Measurements from ENCODE around the gene MTMR4.
"Not testable (repeated sequence)": the region's sequence is repeated elsewhere in the genome, so short reads cannot be mapped to it uniquely, and the experiment has no call there.

The MTMR4 gene

DNA sequence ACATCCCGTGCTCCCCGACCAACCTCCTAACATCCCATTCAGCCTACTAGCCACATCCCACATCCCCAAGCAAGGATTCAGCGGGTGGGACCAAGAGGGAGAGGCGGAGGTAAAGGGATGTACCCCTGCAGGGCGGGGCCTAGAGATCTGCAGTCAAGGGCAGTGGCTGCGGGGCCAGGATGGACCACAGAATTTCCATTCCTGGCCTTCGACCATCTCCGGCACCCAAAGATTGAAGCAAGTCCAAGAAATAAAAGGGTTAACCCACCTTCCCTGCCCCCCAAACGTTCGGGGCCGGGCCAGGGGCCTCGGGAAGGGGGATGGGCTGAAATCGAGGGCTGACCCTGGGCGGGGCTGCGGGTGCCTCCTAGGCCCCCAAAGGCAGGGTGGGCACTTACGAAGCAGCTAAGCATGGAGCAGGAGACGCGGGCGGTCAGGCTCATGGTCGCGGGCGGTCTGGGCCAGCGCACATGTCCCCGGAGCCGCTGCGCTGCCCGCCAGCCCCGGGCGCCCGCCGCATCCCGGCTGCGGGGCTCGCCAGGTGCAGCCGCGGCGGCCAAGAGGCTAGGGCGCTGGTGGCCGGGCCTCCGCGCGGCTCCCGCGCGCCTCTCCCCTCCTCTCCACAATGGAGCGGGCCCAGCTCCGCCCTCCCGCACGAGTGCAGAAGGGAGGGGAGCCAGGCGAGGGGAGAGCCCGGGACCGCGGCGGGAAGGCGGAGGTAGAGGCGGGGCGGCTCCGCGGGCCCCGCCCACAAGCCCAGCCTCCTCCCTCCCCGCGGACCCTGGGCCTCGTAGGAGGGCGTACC, at the start of gene MTMR4:
MTMR4 (minus strand) TSS at position 674 of the 805 bp plus-strand sequence; CDS start at position 443, 231 bp downstream.
- DNase-seq = peak; percentile 44 to 58

DNA sequence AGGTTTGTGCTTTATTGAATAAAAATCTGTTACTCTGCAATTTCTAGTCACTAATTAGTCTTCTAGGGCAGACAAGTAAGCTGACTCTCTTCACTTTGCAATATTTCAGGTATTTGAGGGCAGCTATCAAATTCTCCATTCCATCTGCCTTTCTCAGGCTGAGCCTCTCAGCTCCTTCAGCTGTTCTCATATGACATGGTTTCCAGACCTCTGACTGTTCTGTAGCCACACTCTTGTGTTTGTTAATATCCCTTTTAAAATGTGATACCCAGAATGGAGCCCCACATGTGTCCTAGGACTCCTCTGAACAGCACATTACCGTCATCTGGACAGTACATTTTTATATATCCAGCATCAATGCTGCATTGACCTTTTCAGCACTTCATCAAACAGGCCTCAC, 46.1 kb upstream of the MTMR4 start:
- no peak for DNase-seq

DNA sequence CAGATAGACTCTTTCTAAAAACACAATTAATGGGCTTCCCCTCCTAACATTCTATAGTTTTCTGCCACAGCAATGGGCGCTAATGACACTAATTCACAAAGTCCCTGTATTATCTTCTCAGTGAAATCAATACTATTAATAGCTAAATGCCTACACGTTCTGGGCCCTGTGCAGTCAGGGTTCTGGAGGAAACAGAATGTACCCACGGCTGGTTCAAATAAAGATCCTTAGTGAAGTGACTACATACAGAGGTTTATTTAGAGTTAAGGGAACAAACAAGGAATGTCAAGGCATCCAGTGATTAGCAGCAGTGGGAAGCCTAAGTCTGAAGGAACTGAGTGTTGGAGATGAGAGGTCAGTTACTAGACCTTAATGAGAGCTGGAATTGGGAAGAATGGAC, 43.5 kb upstream of the MTMR4 start:
- DNase-seq = no peak

DNA sequence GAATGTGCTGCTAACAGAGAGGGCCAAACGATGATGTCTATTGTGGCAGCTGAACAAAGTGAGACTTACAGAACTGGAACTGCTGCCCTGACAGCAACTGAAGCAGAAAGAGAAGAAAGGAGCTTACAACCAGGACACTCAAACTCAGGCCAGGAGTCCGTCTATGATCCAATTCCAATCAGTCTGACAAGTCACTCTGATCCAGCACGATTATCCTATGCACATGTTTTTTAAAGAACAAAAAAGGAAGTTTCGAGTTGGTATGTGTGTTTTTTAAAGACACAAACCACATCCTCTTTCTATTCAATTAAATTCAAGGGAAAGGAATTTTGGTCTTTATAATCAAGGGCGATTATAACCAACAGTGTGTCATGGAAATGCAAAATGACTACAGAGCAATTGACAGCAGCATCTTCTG, 42.4 kb upstream of the MTMR4 start:
- peak; percentile 41 to 45 for DNase-seq

DNA sequence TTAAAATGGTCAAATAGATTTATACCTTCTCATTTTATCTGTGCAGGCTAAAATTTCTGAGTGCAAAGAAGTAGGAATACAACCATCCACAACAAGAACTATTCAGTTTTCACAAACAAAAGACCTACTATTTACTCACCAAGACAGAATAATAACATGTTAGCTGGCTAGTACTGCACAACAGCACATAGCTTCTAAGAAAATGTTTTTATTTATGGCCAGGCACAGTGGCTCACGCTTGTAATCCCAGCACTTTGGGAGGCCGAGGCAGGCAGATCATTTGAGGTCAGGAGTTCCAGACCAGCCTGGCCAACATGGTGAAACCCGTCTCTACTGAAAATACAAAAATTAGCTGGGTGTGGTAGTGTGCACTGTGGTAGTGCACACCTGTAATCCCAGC, 40.7 kb upstream of the MTMR4 start:
- not testable (repeated sequence) for DNase-seq

DNA sequence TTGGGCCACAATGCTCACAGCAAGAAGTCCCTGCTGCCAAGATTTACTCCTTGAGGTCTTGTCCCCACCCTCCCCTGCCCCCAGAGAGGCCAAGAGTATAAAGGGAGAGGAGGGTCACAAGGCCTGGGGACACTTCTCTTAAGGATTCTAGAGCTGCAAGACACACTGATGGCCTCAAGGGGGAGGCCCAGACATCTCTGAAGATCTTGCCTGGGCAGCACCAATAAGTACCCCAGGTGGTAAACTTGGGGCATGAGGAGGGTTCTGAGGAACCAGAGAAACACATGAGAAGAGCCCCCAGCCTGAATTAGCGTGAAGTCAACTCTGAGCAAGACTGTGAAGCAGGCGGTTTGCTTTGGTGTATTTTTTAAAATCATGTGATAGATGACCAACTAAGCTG, 26.8 kb upstream of the MTMR4 start:
- DNase-seq = no peak

DNA sequence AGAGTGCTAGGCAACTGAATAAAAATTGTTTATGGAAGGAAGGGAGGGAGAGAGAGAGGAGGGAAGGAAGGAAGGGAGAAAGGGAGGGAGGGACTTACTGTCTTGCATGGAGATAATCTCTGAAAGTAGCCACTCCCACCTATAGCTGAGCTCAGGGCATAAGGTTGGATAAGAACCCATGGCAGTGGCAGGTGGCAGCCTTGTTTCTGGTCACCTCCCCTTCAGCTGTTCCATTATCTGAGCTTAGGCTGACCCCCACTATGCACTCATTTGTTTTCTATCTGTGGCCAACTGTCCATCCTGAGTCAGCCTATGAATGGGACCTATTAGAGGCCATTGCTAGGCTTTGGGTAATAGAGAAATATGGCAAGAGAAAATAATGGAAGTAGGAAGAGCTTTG, 25.3 kb upstream of the MTMR4 start:
- DNase-seq = no peak

DNA sequence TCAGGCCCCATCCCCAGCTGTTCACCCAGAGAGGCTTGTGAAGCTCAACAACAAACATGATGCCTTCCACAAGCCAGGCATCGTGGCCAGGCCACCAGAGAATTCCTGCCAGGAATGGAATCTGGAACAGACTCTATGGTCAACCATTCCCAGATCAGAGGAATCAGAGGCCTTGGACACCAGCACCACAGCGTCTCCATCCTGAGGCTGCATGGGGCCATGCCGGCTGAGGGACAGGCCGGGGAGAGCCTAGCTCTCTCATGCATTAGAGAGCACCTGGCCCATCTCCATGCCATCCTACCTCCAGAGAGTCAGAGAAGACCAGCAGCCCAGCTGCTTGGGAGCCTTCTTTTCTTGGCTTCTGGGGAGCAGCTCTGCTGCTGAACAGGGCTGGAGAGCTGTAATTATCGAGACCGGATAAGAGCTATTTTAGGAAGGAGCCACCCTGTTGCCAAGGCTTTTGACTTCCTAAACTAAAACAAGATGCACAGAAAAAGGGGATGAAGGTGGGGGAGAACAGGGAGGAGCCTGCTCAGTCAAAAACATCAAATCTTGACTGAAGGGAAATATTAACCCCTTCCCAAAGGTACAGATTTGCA, 24.5 kb upstream of the MTMR4 start:
- DNase-seq = no peak

DNA sequence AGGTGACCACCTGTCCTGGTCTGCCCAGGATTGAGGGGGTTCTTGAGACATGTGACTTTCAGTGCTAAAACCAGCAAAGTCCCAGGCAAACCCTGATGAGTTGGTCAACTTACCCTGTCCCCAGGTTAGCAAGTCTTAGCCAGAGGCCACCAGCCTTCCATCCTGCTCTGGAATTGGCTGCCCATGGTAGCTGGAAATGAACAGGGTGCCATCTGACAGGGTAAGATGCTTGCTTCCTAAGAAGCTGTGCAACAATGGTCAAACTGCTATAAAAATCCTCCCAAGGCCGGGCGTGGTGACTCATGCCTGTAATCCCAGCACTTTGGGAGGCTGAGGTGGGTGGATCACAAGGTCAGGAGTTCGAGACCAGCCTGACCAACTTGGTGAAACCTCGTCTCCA, 22.8 kb upstream of the MTMR4 start:
- no peak for DNase-seq

DNA sequence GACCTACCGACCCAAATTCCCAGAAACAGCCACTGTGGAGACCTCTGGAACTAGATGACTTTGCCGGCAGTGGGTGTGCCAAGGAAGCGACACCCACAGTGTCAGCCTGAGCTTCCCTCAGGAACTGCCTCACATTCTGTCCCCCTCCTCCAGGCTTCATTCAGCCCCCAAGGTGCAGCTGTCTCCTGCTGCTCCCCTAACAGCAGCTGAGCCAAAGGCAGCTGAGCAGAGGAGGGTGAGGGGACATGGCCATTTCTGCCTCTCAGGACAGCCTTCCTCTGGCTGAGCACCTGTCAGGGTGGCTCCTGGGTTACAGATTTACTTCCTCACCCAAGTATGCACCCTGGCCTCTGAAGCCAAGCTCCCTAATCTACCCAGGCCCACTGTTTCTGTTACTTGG, 22.1 kb upstream of the MTMR4 start:
- DNase-seq = no peak

DNA sequence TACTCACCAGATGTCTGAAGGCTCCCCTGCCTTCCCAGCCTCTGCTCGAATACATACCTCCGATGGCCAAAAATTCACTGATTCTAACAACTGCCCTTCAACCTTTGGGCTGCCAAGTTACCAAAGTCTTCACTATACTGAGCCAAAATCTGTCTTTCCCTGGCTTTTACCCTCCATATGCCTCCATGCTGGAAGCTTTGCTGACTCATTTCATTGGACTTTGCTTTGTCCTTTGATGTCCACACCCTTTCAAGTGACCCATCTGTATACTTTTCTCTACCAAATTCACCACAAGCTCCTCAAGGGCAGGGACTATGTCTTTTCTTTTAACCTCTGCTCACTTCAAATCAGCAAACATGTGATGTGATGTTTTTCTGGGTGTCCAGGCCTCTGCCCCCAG, 21.0 kb upstream of the MTMR4 start:
- no peak for DNase-seq

DNA sequence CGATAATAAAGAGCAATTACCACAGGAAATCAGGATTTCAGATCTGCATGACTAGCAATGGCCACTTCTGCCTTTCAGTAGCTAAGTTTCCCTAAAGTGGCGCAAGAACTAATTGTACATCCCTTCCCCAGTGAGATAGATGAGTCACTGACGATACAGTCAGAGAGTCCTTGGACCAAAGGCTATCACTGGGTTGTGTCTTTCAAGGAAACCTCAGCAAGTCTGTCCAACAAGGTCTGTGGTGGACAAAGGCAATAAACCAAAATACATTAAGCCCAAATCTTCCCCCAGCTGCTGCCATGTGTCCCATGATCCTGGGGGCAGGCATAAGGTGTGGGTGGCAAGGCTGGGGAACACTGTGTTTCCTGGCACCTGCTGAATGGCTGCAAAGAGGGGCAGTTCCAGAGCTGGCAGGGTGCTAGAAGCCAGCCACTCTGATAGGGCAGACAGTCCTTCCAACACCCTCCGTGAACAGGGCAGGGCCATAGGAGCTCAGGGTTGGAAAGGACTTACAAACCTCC, 20.5 kb upstream of the MTMR4 start:
- DNase-seq = peak; percentile 87 to 93

DNA sequence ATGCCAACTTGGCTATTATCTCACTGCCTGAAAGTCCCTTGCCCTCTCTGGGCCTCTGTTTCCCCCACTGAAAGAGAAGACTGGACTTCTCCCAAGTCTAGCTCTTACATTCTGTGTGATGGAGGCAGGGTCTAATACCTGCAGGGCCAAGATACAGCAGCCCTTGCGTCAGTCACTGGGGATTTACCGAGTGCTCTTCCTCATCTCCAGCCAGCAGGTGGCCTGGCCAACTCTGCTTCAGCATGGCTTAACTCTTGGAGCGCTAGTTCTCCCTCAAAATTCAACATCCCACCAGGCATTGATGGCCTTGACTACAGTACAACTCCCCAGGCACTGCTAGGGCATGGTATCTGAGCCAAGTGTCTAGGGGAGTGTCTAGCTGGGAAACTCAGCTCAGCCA, 19.9 kb upstream of the MTMR4 start:
- no peak for DNase-seq

DNA sequence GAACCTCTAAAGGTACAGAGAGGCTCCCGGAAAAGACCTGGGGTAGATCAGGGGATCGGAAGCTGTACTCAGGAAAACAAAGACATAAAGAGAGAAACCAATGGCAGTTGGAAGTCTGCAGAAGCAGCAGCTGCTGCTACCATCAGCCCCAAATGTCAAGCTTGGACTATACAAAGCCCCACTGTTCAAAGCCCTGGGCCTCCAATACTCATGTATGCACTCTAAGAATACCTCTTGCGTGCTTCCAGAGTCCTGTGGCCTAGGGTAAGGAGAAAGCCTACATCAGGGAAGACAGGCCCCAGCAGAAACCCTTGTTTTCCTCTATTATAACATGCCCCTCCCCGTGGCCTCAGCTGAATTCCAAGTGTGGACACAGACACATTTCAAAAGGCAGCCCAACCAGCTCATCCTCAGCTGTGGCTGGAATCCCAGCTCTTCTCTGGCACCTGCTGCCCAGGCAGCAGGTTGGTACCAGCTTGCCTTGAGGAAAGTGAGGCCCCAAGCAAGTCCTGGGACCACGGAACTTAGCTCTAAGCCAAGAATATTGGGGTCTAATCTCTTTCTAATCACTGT, 19.3 kb upstream of the MTMR4 start:
- DNase-seq = no peak

DNA sequence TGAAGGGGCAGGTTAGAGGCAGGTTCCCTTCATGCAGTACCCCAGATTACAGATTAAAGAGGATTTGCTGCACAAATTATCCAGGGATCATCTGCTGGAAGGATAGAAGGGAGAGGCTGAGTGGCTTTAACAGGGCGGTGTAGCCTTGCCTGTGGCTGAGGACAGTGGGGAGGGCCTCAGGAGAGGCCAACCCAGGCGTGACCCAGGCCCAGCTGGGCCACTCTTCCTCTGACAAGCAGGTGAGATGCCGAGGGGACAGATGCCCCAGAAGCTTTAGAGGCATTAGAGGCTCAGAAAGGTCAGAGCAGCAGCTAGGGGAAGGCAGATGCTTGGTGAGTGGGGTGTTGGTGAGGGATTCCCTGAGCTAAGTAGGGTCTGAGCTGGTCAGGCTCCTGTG, 18.1 kb upstream of the MTMR4 start:
- DNase-seq = no peak

DNA sequence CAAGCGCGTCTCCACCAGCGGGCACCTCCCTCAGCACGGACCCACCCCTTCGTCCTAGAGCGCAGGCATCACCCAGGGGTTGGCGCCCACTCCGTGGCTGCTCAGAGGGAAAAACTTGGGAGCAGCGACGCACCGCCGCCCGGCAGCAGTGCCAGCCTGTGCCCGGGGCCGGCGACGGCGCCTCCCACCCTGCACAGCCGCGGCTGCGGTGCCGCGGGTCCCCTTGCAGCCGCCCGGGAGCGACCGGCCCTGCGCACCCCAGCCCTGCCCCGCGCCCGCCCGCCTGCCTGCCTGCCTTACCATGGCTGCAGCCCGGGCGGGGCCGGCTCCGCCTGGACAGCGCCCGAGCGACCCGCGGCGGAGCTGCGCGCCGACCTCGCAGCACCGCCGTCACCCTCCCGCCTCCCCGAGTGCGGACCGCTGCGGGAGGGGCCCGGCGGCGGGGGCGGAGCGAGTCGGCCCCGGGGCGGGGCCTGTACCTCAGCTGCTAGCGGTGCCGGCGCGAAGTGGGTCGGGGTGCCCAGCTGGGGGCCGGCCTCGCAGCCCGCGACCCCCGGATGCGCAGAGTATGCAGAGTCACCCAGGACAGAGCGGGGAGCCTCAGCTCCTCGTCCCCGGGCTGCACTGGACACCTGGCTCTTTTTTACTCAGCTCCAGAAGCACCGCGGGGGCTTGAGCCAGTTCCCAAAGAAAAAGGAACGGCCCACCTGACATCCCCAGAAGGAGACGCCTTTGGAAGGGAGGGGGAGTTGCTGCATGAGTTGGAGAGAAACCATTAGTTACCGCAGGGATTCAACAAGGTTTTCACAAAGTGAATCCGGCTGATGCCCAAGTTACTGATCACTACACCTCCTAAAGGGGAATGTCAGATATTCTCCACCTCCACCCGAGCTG, 17.5 kb upstream of the MTMR4 start:
- peak in 1 of 2 donors; percentile 44 for DNase-seq

DNA sequence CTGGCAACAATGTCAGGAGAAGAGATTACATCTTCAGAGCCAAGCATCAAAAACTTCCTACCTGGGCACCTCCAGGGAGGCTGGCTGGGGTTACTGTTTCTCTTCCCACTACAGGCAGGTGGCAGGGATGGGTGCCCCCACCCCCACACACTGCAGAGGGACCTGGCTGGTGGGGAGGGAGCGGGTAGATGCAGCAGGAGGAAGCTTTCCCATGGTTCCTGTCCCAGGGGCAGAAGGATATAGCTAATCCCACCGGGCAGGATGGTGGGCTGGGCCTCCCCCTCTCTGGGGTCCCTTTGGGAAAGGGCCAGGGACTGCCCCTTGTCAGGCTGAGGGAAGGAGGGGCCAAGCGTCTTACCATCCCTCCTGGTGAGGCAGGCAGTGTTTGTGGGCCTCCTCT, 16.7 kb upstream of the MTMR4 start:
- DNase-seq = no peak

DNA sequence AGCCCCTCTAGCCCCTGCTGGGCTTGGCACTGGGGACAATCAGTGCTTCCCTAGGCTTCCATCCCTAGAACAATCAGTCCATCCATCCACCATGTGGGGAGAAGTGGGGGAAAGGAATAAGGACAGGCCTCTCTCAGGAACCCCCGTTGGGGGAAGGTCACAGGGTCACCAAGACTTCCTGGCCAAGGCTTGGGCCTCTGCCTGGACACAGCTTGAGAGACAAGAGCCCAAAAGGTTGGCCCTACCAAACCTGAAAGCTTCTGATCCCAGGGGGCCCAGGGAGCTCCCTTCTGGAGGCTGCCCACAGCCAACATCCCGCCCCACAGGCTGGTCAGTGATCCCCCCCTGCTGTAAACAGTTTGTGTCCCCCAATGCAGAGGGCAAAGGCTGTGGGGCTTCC, 16.2 kb upstream of the MTMR4 start:
- DNase-seq = no peak

DNA sequence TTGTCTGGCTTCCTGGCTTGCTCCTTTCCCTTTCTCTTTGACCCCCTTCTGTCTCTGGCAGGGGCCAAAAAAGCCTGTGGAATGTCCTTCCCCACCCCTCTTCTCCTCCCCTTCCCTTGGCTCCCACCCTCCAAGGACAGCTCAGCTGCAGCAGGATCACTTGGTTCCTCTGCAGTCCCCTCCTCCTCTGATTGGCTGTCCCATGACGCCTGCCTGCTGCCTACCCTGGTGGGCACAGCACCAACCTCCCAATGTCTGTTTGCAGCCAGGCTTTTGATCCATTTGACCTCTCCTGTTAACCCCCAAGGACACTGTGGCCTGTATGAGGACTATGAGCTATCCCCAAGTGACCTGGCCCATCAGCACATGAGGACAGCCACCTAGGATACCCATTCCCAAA, 14.8 kb upstream of the MTMR4 start:
- no peak for DNase-seq

DNA sequence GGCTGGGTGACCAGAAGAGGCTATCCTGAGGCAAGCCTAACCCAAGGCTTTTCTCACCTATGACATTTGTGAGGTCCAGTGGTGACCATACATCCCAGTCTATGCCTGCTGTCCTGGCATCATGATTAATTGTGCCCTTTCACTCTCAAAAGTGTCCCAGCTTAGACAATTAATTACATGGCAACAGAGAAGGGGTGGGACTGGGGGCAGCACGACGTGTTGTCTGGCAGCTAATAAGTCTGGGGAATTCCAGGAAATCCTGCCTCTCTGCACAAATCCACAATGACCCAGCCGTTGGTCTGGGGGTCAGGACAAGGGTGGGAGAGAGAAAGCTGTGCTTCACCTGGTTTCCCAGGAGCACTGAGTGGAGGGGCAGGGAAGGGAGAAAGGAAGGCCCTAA, 14.0 kb upstream of the MTMR4 start:
- DNase-seq = no peak

DNA sequence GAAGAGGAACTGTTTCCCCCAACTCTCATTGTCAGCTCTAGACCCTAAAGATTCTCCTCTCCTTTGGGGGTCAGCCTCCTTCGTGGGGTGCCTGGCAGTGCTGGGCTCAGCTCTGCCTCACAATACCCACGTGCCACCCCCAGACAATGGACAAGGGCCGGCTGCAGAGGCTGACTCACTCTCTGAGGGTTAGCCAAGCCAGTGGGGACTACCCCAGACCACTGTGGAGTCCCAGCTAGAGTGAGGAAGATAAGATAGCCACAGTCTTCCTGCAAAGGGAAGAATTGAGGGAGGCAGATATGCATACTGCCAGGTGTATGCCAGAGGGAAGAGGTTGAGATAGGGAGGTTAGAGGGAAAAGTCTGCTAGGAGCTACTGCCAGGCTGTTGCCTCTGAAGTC, 13.5 kb upstream of the MTMR4 start:
- peak; percentile 50 to 52 for DNase-seq

DNA sequence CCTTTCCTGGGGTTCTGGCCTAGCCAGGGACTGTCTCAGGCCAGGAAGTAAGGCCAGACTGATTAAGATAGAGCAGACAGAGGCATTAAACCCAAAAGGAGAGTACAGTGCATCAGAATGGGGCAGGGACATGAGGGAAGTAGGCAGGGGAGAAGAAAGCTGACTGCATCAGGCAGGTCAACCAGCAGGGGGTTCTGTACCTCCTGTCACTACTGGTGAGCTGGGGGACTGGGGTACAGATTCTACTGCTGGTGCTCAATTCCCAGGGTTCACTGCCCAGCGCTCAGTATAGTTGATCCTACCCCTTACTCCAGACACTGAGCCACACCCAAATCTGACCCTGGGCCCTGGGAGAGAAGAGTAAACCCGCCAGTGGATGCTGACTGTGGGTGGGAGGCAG, 12.9 kb upstream of the MTMR4 start:
- DNase-seq = no peak

DNA sequence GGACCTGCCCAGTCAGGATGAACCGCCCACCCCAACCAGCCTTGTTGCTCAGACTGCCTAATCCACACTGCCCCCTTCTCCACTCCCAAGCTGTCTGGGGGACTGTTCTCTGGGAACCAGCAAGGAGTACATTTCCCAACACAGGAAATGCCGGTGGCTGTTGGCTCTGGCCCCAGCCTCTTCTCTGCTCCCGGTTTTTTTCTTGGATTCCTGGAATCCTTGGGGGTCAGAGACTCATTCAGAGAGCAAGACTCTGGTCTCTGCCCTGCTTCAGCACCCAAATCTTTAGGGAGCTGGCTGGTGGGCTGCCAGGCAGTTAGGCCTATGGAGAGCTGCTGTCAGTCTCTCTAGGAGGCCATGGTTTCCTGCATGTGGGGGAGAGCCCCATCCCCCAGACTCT, 10.8 kb upstream of the MTMR4 start:
- no peak for DNase-seq
